ENCODE results near the gene MROH2A.
"Not testable (repeated sequence)": the region's sequence is repeated elsewhere in the genome, so short reads cannot be mapped to it uniquely, and the experiment has no call there.

MROH2A gene

GRCh38 chr2:233778030-233778429 is at the start of gene MROH2A:
MROH2A (plus strand) TSS chr2:233778330; CDS start chr2:233779359, 1,029 bp downstream.
- DNase-seq (ENCODE audit: low spot score) = no peak

- no peak for DNase-seq (ENCODE audit: low spot score)
Observed at GRCh38 chr2:233728723-233729301, 49.3 kb upstream of the MROH2A start, which contains the start of gene UGT1A3. UGT1A3 (plus strand) TSS chr2:233729042; CDS start chr2:233729127, 85 bp downstream.

GRCh38 chr2:233736868-233737653 is 41.1 kb upstream of the MROH2A start:
- not testable (repeated sequence) for DNase-seq (ENCODE audit: low spot score)

- DNase-seq (ENCODE audit: low spot score) = no peak
Observed at GRCh38 chr2:233740870-233741269, 37.3 kb upstream of the MROH2A start.

- DNase-seq (ENCODE audit: low spot score) = no peak
Observed at GRCh38 chr2:233743464-233744259, 34.5 kb upstream of the MROH2A start.

GRCh38 chr2:233745073-233745755 is 32.9 kb upstream of the MROH2A start:
- DNase-seq (ENCODE audit: low spot score) = no peak

- not testable (repeated sequence) for DNase-seq (ENCODE audit: low spot score)
Observed at GRCh38 chr2:233745838-233746237, 32.3 kb upstream of the MROH2A start.

- no peak for DNase-seq (ENCODE audit: low spot score)
Observed at GRCh38 chr2:233746475-233747282, 31.5 kb upstream of the MROH2A start.

GRCh38 chr2:233747283-233747544 is 30.9 kb upstream of the MROH2A start:
- DNase-seq (ENCODE audit: low spot score) = no peak

- not testable (repeated sequence) for DNase-seq (ENCODE audit: low spot score)
Observed at GRCh38 chr2:233750689-233751088, 27.4 kb upstream of the MROH2A start.

GRCh38 chr2:233751212-233752009 is 26.7 kb upstream of the MROH2A start:
- not testable (repeated sequence) for DNase-seq (ENCODE audit: low spot score)

GRCh38 chr2:233754872-233755611 is 23.1 kb upstream of the MROH2A start:
- no peak for DNase-seq (ENCODE audit: low spot score)

GRCh38 chr2:233756429-233757081 is 21.6 kb upstream of the MROH2A start:
- DNase-seq (ENCODE audit: low spot score) = no peak

GRCh38 chr2:233758141-233758540 is 20.0 kb upstream of the MROH2A start:
- no peak for DNase-seq (ENCODE audit: low spot score)

- no peak for DNase-seq (ENCODE audit: low spot score)
Observed at GRCh38 chr2:233758849-233759248, 19.3 kb upstream of the MROH2A start.

- DNase-seq (ENCODE audit: low spot score) = no peak
Observed at GRCh38 chr2:233760043-233760442, 18.1 kb upstream of the MROH2A start, which contains the start of gene UGT1A1. UGT1A1 (plus strand) TSS chr2:233760270; CDS start chr2:233760288, 18 bp downstream.

GRCh38 chr2:233761040-233761769 is 16.9 kb upstream of the MROH2A start:
- DNase-seq (ENCODE audit: low spot score) = no peak

- peak; percentile 67 for DNase-seq (ENCODE audit: low spot score)
Observed at GRCh38 chr2:233764264-233764663, 13.9 kb upstream of the MROH2A start.

- no peak for DNase-seq (ENCODE audit: low spot score)
Observed at GRCh38 chr2:233764761-233765160, 13.4 kb upstream of the MROH2A start.
